GM12891 (cell line): Measurements from ENCODE around the gene EFCAB12.

Experiments used
- DNase-seq: peaks from one replicate; pipeline ENCODE4 v3.0.0; 2011; ENCODE audit warnings: low spot score; ENCODE audit not compliant: insufficient read length
- FAIRE-seq: peaks from 2 replicates; lab custom pipeline; 2011; peaks lifted over from hg19 to GRCh38; lab: Jason Lieb, UNC
- PAX5 ChIP-seq: IDR thresholded peaks from 2 replicates; pipeline ENCODE4 v1.6.1; 2011; ENCODE audit warnings: low read length, moderate library complexity, mild to moderate bottlenecking; ENCODE audit not compliant: insufficient read depth, severe bottlenecking
- POLR2A ChIP-seq: IDR thresholded peaks from 2 replicates; pipeline ENCODE4 v1.6.1; 2011; ENCODE audit warnings: low read depth, low read length, control low read depth
- POLR2AphosphoS5 ChIP-seq: IDR thresholded peaks from 2 replicates; pipeline ENCODE4 v1.6.1; 2011; ENCODE audit warnings: low read depth, low read length, control low read depth
- POU2F2 ChIP-seq: IDR thresholded peaks from 2 replicates; pipeline ENCODE4 v1.6.1; 2011; ENCODE audit warnings: low read depth, mild to moderate bottlenecking, control low read depth, low read length, moderate library complexity
- SPI1 ChIP-seq: IDR thresholded peaks from 2 replicates; pipeline ENCODE4 v1.6.1; 2011; ENCODE audit warnings: low read depth, low read length, control low read depth
- TAF1 ChIP-seq: IDR thresholded peaks from 2 replicates; pipeline ENCODE4 v1.6.1; 2011; ENCODE audit warnings: low read depth, low read length, control low read depth

The EFCAB12 gene

DNA sequence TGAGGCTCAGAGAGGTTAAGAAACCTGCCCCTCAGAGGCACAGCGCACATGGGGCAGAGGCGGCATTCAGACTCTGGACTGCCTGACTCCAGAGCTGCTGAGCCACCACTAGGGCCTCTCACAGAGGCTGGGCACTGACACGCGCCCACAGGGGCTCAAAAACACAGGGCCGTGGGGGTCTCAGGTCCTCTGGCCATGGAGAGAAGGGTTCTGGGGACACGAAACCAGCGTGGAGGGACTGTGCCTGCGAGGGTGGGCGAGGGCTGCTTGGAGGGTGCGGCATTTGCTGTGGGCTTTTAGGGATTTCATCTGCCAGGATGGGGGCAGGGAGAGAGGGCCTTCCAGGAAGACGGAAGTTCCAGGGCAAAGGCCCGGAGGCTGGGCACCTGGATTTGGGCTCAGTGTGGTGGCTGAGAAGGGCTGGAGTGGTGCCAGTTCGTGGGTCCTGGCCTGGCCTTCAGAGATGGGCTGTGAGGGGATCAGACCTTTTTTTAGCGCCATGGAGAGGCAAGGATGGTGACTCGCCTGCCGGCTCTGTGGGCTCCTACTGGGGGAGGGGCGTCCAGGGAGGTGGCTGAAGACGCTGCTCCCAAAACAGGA is 69.6 kb downstream of the EFCAB12 start:
- no peak for DNase-seq
- FAIRE-seq = no peak
- TF ChIP-seq POU2F2 = no peak
- TF ChIP-seq POLR2AphosphoS5 = no peak
- no peak for TF ChIP-seq TAF1
- TF ChIP-seq SPI1 = no peak
- TF ChIP-seq PAX5 = no peak
- TF ChIP-seq POLR2A = no peak

DNA sequence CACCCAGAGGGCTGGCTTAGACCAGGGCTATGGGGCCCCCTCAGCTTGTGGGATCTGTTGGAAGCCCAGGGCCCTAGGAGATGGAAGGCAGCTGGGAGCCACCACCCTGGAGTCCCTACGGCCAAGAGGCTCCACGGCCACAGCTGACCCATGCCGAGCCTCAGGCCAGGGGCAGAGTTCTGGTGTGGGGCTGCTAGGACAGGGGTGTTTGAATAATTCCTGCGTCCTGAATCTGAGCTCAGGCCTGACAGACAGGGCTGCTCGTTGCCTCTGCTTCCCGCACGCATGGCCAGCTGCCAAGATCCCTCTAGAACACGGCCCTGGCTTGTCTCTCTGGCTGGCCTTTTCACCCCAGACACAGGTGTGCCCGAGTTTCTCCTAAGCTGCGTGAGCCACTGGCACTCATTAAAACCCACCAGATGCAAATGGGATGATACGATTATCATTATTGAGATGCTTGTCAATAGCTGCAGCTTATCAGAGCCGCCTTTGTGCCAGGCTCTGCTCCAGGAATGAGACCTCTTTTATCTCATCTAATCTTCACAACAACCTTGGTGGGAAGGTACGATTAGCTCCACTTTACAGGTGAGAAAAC is 70.2 kb downstream of the EFCAB12 start:
- TF ChIP-seq TAF1 = no peak
- TF ChIP-seq PAX5 = no peak
- TF ChIP-seq POU2F2 = no peak
- no peak for TF ChIP-seq POLR2A
- TF ChIP-seq POLR2AphosphoS5 = no peak
- no peak for TF ChIP-seq SPI1

DNA sequence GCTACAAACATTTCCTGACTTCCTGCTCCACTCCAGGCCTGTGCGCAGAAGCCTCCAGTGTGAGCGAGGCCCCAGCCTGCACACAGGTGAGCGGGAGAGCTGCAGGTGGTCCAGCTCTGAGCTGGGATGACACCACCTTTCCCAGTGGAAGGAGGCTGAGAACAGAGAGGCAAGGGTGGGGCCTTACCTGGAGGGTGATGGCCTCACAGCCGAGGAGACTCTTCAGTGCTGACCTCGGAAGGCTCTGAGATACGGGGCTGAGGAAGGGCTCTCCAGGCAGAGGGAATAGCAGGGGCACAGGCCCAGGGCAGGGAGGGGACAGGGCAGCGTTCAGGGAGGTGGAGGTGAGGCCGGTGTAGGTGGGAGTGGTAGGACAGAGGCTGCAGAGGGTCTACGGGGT is 70.8 kb downstream of the EFCAB12 start:
- TF ChIP-seq PAX5 (no peak), TAF1 (no peak), POU2F2 (no peak), POLR2AphosphoS5 (no peak), SPI1 (no peak), POLR2A (no peak)
- FAIRE-seq (no peak), DNase-seq (no peak)

More for the DNA sequence above, 70.2 kb downstream of the EFCAB12 start:
- DNase-seq (no peak), FAIRE-seq (no peak)

DNA sequence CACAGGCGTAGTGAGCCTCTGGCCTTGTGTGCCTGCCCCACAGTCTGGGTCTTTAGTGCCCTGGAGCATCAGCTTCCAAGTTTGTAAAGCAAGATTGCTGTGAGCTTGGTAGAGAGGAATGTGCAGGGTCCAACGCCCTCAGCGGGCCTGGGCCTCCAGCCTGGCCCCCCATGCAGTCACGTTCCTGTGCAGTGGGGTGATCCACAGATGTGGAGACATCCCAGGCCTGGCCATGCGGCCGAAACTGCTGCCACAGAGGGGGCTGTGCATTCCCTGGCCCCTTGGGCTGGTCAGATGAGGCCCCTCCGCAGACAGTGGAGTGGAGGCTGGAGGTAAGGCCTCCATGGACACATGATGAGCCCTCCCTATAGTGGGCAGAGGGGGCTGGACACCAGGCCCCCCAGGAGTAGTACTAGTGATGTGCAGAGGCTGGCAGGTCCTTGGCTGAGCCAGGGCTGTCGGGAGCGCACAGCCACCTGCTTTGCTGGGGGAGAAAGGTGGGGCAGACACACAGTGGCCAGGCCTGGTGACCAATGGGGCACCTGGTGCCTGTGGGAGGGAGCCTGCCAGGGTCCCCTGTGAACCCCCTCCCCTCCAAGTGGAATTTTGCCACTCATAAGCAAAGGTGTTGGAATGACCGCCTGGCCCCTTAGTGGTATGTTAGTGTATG is 71.5 kb downstream of the EFCAB12 start:
- DNase-seq (no peak), FAIRE-seq (no peak)
- TF ChIP-seq POLR2AphosphoS5 = no peak
- TF ChIP-seq PAX5 = no peak
- no peak for TF ChIP-seq POLR2A
- no peak for TF ChIP-seq TAF1
- no peak for TF ChIP-seq POU2F2
- no peak for TF ChIP-seq SPI1

DNA sequence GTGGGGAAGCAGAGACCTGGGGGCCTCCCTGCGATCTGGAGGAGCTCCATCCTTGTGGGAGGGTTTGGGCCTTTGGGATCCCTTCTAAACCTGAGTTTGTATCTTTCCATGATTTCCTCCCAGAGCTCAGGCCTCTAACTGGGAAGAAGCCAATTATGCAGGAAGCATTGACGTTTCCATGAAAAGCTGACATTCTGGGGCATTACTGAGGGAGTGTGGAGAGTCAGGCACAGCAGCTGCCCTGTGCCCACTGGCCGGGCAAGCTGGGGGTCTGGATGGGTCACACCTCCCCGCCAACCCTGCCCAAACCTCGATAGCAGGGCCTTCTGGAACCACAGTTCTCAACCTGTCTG is 74.9 kb downstream of the EFCAB12 start:
- no peak for FAIRE-seq
- TF ChIP-seq POU2F2 = no peak
- no peak for TF ChIP-seq SPI1
- TF ChIP-seq POLR2AphosphoS5 = no peak
- no peak for TF ChIP-seq PAX5
- no peak for TF ChIP-seq POLR2A
- no peak for TF ChIP-seq TAF1
- no peak for DNase-seq

DNA sequence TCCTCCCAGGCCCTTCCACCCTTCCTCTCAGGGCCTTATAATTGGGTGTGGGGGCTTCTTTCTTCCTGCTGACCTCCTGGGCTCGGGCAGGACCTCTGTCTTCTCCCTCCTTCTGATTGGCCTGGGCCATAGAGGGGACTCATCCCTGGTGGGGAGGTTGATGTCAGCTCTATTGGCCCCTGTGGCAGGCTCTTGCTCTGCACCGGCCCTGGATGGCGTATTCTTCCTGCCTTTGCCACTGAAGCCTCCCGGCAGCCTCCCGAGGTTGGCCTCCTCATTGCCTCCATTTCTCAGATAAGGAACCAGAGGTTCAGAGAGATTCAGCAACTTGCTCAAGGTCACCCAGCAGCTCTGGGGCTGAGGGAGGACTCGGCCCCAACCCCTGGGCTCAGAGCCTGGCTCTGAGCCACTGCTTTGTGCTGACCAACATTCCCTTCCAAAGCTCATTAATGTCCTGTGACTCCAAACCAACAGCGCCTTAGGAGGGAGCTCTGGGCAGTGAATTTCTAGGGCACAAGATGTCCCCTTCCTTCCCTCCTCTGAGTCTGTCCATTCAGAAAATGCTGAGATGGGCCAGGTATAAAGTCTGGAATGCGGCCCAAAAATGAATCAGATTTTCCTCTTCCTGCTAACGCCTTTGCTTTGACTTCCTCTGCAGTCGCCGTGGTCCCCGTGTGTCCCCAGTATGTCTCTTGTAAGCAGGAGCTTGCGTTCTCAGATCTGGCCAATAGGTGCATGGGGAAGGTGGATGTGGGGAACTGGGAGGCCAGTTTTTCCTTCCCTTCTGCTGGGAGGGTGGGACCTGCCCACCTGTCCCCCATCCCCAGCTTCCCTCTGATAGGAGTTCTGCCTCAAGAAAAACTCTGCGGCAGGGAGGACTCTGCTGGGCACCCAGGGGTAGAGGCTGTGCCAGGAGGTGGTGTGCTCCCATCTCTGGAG is 75.5 kb downstream of the EFCAB12 start:
- TF ChIP-seq POLR2A (no peak), POU2F2 (no peak), TAF1 (no peak), PAX5 (no peak), SPI1 (no peak), POLR2AphosphoS5 (no peak)
- DNase-seq = no peak
- FAIRE-seq = no peak

DNA sequence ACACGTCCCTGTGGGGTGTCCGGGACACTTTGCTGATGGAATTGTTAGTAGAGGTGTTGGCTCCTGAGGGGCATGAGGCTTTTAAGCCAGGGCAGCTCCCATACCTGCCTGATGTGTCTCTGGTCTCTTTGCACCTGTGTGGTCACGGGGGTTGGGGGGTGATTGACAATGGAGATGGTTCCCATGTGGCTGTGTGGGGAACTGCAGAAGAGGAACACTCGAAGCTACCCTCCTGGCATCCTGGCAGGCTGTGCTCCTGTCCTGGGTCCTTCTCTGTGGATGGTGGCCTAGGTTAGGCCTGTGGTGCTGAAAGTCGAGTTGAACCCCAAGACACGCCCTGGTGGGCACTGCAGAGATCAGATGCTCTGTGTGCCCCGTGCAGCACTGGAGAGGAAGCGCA is 76.4 kb downstream of the EFCAB12 start:
- DNase-seq = no peak
- FAIRE-seq = no peak
- TF ChIP-seq PAX5 = no peak
- no peak for TF ChIP-seq SPI1
- no peak for TF ChIP-seq POLR2A
- no peak for TF ChIP-seq POLR2AphosphoS5
- TF ChIP-seq POU2F2 = no peak
- no peak for TF ChIP-seq TAF1
